ENCODE data around the gene HAPLN2.

DNA sequence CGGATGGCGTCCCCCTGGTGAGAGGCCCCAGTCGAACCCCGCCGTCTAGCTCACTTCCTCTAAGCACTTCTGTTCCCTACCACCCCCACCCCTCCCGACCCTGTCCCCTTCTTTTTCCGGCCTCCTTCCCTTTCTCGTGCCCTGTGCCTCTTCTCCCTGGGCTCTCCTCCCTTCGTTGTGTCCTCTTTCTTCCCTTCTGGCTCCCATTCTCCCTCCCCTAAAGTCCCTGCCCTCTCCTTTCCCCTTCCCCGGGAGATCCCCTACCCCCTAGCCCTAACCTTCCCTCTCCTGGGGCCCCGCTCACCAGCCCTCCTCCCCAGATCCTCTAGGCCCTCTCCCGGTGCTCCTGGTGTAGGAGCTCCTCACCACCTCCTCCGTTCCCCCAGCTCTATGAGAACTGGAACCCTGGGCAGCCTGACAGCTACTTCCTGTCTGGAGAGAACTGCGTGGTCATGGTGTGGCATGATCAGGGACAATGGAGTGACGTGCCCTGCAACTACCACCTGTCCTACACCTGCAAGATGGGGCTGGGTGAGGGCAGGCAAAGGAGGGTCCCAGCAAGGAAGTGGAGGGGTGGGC is 38.6 kb downstream of the HAPLN2 start:
- TF ChIP-seq, protein P1, sequence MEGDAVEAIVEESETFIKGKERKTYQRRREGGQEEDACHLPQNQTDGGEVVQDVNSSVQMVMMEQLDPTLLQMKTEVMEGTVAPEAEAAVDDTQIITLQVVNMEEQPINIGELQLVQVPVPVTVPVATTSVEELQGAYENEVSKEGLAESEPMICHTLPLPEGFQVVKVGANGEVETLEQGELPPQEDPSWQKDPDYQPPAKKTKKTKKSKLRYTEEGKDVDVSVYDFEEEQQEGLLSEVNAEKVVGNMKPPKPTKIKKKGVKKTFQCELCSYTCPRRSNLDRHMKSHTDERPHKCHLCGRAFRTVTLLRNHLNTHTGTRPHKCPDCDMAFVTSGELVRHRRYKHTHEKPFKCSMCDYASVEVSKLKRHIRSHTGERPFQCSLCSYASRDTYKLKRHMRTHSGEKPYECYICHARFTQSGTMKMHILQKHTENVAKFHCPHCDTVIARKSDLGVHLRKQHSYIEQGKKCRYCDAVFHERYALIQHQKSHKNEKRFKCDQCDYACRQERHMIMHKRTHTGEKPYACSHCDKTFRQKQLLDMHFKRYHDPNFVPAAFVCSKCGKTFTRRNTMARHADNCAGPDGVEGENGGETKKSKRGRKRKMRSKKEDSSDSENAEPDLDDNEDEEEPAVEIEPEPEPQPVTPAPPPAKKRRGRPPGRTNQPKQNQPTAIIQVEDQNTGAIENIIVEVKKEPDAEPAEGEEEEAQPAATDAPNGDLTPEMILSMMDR (IDR thresholded peaks at IDR 0.05): no peak
- TF ChIP-seq POLR2A (IDR thresholded peaks at IDR 0.05): no peak
- no peak for TF ChIP-seq POLR2AphosphoS5 (IDR thresholded peaks at IDR 0.05)
- no peak for TF ChIP-seq EP300 (IDR thresholded peaks at IDR 0.05)

Measured in sigmoid colon (tissue), 4 donors.